Smooth muscle cell (in vitro differentiated cells): Measurements from ENCODE around the gene SNRPB. TPM values are rescaled to one million over a fixed set of nuclear protein-coding genes. Genes with fewer than 3 reads are reported as not detected.

Experiments used
- DNase-seq: peaks from one replicate; lab custom pipeline; 2025; ENCODE audit not compliant: unreplicated experiment; lab: John Stamatoyannopoulos, UW
- H2AFZ ChIP-seq: fragments of 200-600 bp; sonication (generic); 2 replicates; pipeline ENCODE4 v1.6.0; 2016; ENCODE audit warnings: antibody characterized with exemption, low read depth, mild to moderate bottlenecking
- H3F3A ChIP-seq: fragments of 200-600 bp; sonication (generic); 2 replicates; pipeline ENCODE4 v1.6.0; 2017; ENCODE audit warnings: antibody characterized with exemption, low read depth
- H3K27ac ChIP-seq: fragments of 200-600 bp; sonication (generic); 2 replicates; pipeline ENCODE4 v1.5.1; 2016; ENCODE audit warnings: low read depth, mild to moderate bottlenecking
- H3K27me3 ChIP-seq: fragments of 200-600 bp; sonication (generic); 2 replicates; pipeline ENCODE4 v1.6.1; 2016; ENCODE audit warnings: low read depth, mild to moderate bottlenecking
- H3K36me3 ChIP-seq: fragments of 200-600 bp; sonication (generic); 2 replicates; pipeline ENCODE4 v1.5.1; 2016; ENCODE audit warnings: low read depth
- H3K4me1 ChIP-seq: fragments of 200-600 bp; sonication (generic); 2 replicates; pipeline ENCODE4 v1.5.1; 2016; ENCODE audit warnings: low read depth
- H3K4me2 ChIP-seq: fragments of 200-600 bp; sonication (generic); 2 replicates; pipeline ENCODE4 v1.6.0; 2016; ENCODE audit warnings: mild to moderate bottlenecking
- H3K4me3 ChIP-seq: fragments of 200-600 bp; sonication (generic); 2 replicates; pipeline ENCODE4 v1.5.1; 2016; ENCODE audit warnings: mild to moderate bottlenecking
- H3K79me2 ChIP-seq: fragments of 200-600 bp; sonication (generic); 2 replicates; pipeline ENCODE4 v1.6.0; 2016; ENCODE audit warnings: low read depth, mild to moderate bottlenecking
- H3K9ac ChIP-seq: fragments of 200-600 bp; sonication (generic); 2 replicates; pipeline ENCODE4 v1.6.0; 2016; ENCODE audit warnings: low read depth
- H3K9me3 ChIP-seq: fragments of 200-600 bp; sonication (generic); replicated peaks from 2 replicates; pipeline ENCODE4 v1.5.1; 2016; ENCODE audit warnings: low read depth
- H4K20me1 ChIP-seq: fragments of 200-600 bp; sonication (generic); 2 replicates; pipeline ENCODE4 v1.6.0; 2016; ENCODE audit warnings: low read depth
- CTCF ChIP-seq: fragments of 200-600 bp; sonication (generic); IDR thresholded peaks from 2 replicates; pipeline ENCODE4 v1.5.1; 2017; ENCODE audit warnings: borderline replicate concordance, mild to moderate bottlenecking, antibody characterized with exemption; ENCODE audit not compliant: insufficient read depth, poor library complexity, severe bottlenecking
- WGBS: methylation state at CpG from one replicate; pipeline ENCODE4 v1.1.7; 2016; ENCODE audit warnings: low lambda C conversion rate; 5-methylcytosine and 5-hydroxymethylcytosine counted together
- polyA plus RNA-seq: library from polyadenylated mRNA; unstranded; fragments of >200 nt; fragmentation: Nextera tagmentation; extraction: Ambion mirVana; gene quantifications from 2 replicates; pipeline ENCODE4 v1.2.1, GENCODE V29; 2016
- total RNA-seq: library from RNA; depleted of rRNA; stranded (reverse); fragments of >200 nt; gene quantifications from 2 replicates; pipeline ENCODE4 v1.2.3, GENCODE V29; 2014

The SNRPB gene
- total RNA-seq: 245 and 250 TPM in 2 replicates
- 281 and 296 TPM in 2 replicates for polyA plus RNA-seq

GRCh38 chr20:2470423-2471193 lies at the start of gene SNRPB:
SNRPB (minus strand) TSS chr20:2470789; CDS start chr20:2470690, 99 bp downstream.
- Histone ChIP-seq H3K36me3 (peaks cover 3% of the 10 kb centered on the region), H3K4me2 (peak within 1 kb of the TSS; percentile 100), H3K27me3 (no peaks in the 10 kb centered on the region), H3K4me1 (peaks cover 14% of the 10 kb centered on the region), H4K20me1 (peaks cover 46% of the 10 kb centered on the region), H3K9ac (peak within 1 kb of the TSS; percentile 94), H3K79me2 (peaks cover 47% of the 10 kb centered on the region), H3K27ac (peak within 1 kb of the TSS; percentile 85), H2AFZ (peak within 1 kb of the TSS; percentile 72), H3F3A (peaks cover 4% of the 10 kb centered on the region), H3K9me3 (no peaks in the 10 kb centered on the region), H3K4me3 (peak within 1 kb of the TSS; percentile 83)
- TF ChIP-seq CTCF: no peak
- peak; percentile 75 for DNase-seq
- 2% methylated on average over 53 of the region's 53 CpGs for WGBS

GRCh38 chr20:2519115-2519809 lies 48.7 kb upstream of the SNRPB start:
- Histone ChIP-seq H3K27ac (no peak overlapping the region), H3K4me3 (no peak overlapping the region), H3K27me3 (peaks cover 24% of the 10 kb centered on the region), H3K9ac (no peak overlapping the region), H4K20me1 (no peaks in the 10 kb centered on the region), H2AFZ (no peak overlapping the region), H3K36me3 (no peaks in the 10 kb centered on the region), H3K9me3 (no peaks in the 10 kb centered on the region), H3K4me2 (no peak overlapping the region), H3K79me2 (no peaks in the 10 kb centered on the region), H3K4me1 (no peaks in the 10 kb centered on the region), H3F3A (no peaks in the 10 kb centered on the region)
- 95% methylated on average over 4 of the region's 4 CpGs for WGBS
- no peak for TF ChIP-seq CTCF
- DNase-seq: no peak

- Histone ChIP-seq H3K4me3 (no peak overlapping the region), H3F3A (no peaks in the 10 kb centered on the region)
Measured at GRCh38 chr20:2518558-2518957, 48.0 kb upstream of the SNRPB start.

More at GRCh38 chr20:2518558-2518957, 48.0 kb upstream of the SNRPB start:
- no peaks in the 10 kb centered on the region for H3K4me1 ChIP-seq
- H3K27me3 ChIP-seq: peaks cover 31% of the 10 kb centered on the region
- WGBS: 72% methylated on average over 4 of the region's 4 CpGs
- H3K4me2 ChIP-seq: no peak overlapping the region
- H3K9ac ChIP-seq: no peak overlapping the region
- no peak for DNase-seq
- H3K27ac ChIP-seq: no peak overlapping the region
- H3K9me3 ChIP-seq: no peaks in the 10 kb centered on the region
- H2AFZ ChIP-seq: no peak overlapping the region
- H3K36me3 ChIP-seq: no peaks in the 10 kb centered on the region
- TF ChIP-seq CTCF: no peak
- H3K79me2 ChIP-seq: no peaks in the 10 kb centered on the region
- H4K20me1 ChIP-seq: no peaks in the 10 kb centered on the region
